ENCODE measurements around the gene GNAL.
"Not testable (repeated sequence)": the region's sequence is repeated elsewhere in the genome, so short reads cannot be mapped to it uniquely, and the experiment has no call there.

The GNAL gene

GRCh38 chr18:11669948-11670275, 19.2 kb upstream of the GNAL start:
- DNase-seq: no peak

GRCh38 chr18:11671156-11671555, 17.9 kb upstream of the GNAL start:
- DNase-seq: no peak

DNA sequence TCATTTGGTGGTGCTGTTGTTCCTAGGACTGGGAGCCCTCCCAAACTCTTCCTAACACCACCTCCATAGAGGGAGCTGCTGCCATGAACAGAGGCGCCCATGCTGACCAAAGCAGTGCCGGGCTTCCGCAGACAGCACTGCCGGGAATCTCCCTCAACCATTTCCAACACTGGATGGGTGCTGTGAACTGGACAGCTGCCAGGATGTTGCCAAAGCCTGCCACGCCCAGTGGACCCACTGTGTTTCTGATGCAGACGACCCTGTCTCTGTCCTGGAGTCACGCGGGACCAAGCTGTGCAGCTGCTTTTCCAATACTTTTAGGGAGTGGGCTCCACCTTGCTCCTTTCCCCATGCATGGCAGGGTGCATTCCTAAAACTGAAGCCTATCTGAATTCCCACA, 16.9 kb upstream of the GNAL start:
- DNase-seq: no peak

GRCh38 chr18:11672846-11673454, 16.1 kb upstream of the GNAL start:
- DNase-seq: peak; percentile 2

GRCh38 chr18:11673560-11673959, 15.5 kb upstream of the GNAL start:
- DNase-seq: no peak

- DNase-seq: no peak
Measured at GRCh38 chr18:11674119-11674518, 14.9 kb upstream of the GNAL start.

DNA sequence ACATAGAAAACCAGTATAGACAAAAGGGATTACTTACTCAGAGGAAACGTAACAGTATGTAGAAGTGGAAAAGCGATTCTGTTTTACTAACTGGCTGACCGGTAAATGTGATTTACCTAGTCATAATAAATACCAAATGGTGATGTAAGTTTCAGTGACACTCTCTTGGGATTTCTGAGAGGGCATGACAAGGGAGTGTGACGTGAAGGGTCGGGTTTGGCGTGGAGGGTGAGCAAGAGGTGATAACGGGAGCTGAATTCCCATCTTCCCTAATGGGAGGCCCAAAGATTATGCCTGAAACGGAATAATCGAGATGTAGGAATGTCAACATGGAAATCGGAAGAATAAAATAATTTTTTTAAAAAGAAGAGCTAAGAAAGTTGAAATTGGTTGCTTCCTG, 12.7 kb upstream of the GNAL start:
- no peak for DNase-seq

- no peak for DNase-seq
Measured at GRCh38 chr18:11676867-11677266, 12.2 kb upstream of the GNAL start.

DNA sequence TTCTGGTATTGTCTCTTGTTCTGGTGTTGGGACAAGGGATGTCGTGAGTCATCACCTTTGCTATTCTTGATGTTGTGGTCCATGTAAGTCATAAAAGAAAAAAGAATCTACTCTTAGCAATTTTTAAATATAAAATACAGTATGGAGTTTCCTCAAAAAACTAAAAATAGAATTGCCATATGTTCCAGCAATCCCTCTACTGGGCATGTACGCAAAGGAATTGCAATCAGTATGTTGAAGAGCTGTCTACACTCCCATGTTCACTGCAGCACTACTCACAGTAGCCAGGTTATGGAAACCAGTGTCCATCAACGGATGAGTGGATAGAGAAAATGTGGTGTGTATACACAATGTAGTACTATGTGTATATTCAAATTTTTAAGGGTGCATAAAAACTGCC, 10.9 kb upstream of the GNAL start:
- no peak for DNase-seq

DNA sequence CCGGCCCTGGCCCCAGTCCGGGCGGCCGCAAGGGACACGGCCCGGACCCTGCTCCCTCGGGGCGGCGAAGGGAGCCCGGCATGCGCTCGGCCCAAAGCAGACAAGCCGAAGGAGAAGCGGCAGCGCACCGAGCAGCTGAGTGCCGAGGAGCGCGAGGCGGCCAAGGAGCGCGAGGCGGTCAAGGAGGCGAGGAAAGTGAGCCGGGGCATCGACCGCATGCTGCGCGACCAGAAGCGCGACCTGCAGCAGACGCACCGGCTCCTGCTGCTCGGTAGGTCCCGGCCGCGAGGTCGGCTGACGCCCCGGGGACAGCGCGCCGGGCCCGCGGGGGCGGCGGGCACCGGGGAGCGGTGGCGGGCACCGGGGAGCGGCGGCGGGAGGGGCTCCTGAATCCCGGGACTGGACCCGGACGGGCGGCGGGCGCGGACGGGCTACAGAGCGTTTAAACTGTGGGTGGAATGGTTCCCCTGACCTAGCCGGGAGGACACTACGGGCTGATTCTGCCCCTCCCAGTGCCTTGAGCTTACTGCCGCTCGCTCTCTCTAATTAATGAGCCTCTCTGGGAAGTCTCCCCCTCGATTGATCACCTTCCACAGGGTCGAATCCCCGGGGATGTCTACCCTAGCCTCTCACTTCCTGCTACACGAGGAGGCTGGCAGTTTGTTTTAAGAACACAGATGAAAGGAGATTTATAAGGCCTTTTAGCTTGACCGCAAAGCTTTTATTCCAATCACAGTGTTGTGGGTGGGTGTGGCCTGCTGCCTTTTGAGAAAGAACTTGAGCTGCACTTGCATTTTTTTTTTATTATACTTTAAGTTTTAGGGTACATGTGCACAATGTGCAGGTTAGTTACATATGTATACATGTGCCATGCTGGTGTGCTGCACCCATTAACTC, 853 bp downstream of the GNAL start:
- no peak for DNase-seq

- not testable (repeated sequence) for DNase-seq
Measured at GRCh38 chr18:11690660-11691059, 1.6 kb downstream of the GNAL start.

GRCh38 chr18:11695736-11696135, 6.7 kb downstream of the GNAL start:
- DNase-seq: no peak

DNA sequence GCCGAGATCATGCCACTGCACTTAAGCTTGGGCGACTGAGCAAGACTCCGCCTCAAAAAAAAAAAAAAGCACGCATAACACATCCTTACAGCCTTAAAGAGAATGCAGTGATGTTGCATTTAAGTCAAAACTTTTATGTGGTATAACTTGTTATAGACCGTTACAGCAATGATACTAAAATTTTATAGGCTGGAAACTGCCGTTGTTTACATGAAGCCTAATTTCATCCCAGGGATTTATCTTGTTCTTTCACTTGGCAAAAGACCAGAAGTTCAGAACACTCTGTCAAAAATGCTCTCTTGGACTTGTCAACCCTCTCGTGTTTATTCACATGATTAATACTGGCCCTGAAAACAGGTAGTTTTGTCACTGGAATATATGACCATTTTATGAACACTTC, 7.4 kb downstream of the GNAL start:
- DNase-seq: no peak

GRCh38 chr18:11700876-11701275, 11.8 kb downstream of the GNAL start:
- DNase-seq: no peak

DNA sequence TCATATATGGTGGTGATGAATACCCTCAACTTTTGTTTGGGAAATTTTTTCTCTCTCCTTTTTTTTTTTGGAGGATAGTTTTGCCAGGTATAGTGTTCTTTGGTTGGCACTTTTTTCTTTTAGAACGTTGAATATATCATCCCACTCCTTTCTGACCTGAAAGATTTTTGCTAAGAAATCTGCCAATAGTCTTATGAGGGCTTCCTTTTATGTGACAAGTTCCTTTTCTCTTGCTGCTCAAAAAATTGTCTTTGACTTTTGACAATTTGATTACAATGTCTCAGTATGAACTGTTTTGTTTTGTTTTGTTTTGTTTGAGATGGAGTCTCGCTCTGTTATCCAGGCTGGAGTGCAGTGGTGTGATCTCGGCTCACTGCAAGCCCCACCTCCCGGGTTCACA, 21.5 kb downstream of the GNAL start:
- DNase-seq: no peak

GRCh38 chr18:11713756-11714155, 24.7 kb downstream of the GNAL start:
- no peak for DNase-seq

DNA sequence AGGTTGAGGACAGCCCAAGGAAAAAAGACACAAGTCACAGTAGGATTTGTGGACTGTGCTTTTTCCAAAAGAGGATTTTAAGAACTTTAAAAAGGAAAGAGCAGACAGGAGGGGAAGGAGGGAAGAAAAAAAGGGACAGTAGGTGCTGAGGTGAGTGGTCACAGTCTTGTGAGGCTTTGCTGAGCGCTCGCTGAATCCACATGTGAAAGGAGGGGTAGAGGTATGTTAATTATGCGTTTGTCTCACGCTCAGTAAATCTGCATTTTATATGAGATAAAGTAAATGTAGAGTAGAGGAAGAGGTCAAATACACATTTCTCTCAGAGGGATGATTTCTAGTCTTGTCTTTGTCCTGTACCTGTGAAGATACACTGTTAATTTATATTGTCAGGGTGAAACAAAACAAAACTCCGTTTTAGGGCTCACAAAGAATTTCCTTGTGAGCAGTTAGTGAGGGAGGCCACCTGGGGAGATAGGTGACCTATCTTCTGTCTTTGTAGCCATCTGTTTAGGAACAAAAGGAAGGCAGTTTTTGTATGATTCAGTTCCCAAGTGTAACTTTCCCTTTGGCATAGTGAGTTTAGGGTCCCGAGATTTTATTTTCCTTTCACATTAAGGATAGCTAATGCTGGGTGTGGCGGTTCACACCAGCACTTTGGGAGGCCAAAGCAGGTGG, 25.3 kb downstream of the GNAL start:
- no peak for DNase-seq

GRCh38 chr18:11716767-11717315, 27.8 kb downstream of the GNAL start:
- not testable (repeated sequence) for DNase-seq

- DNase-seq: no peak
Measured at GRCh38 chr18:11719050-11719449, 30.0 kb downstream of the GNAL start.

DNA sequence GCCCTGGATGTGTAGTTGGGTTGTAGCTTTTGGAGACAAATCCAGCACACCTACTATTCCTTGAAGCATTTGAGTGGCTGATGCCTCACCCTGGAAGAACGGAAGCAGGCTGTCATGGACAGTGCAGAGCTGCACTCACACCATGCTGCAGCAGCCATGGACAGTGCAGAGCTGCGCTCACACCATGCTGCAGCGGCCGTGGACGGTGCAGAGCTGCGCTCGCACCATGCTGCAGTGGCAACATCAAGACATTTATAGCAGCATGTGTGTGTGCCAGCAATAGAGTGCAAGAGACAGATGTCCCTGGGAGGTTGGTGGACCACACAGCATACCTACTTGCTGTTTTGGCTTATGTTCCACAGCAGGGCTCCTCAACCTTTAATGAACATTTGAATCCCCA, 30.6 kb downstream of the GNAL start:
- DNase-seq: no peak

DNA sequence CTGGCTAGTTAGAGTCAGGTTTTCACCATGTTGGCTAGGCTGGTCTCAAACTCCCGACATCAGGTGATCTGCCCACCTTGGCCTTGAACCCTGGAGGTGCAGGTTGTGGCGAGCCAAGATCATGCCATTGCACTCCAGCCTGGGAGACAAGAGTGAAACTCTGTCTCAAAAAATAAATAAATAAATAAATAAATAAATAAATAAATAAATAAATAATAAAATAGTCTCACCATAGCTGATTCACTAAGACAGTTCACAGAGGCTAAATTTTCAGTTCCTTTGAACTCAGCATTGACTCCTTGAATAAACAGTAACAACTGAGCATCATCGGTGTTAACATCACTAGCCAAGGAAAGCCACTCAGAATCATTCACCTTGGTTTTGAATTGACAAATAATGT, 32.7 kb downstream of the GNAL start:
- no peak for DNase-seq

- no peak for DNase-seq
Measured at GRCh38 chr18:11724781-11725180, 35.7 kb downstream of the GNAL start.

GRCh38 chr18:11726556-11726955, 37.5 kb downstream of the GNAL start:
- no peak for DNase-seq

GRCh38 chr18:11728249-11728648, 39.2 kb downstream of the GNAL start:
- DNase-seq: no peak
